Spinal cord (tissue), 10 donors: ENCODE data around the gene PCSK7. TPM values are rescaled to one million over a fixed set of nuclear protein-coding genes. Genes with fewer than 3 reads are reported as not detected.

ENCODE experiments used
- DNase-seq, 6 donors: peaks; one replicate each; pipeline versions ENCODE4 v3.0.0 to v3.0.0-alpha.2; 2013 to 2015; ENCODE audit warnings: low spot score in 6 of 6, low read depth in 4 of 6
- H3K27ac ChIP-seq: one replicate; pipeline ENCODE4 v1.5.1; 2013; ENCODE audit warnings: low read depth, low read length, control low read depth
- H3K27me3 ChIP-seq: one replicate; pipeline ENCODE4 v1.6.1; 2013; ENCODE audit warnings: low read length; ENCODE audit not compliant: control insufficient read depth, insufficient read depth
- H3K36me3 ChIP-seq: one replicate; pipeline ENCODE4 v1.6.1; 2013; ENCODE audit warnings: low read length; ENCODE audit not compliant: control insufficient read depth, insufficient read depth
- H3K4me1 ChIP-seq: one replicate; pipeline ENCODE4 v1.6.1; 2013; ENCODE audit warnings: low read length; ENCODE audit not compliant: control insufficient read depth, insufficient read depth
- H3K4me3 ChIP-seq: one replicate; pipeline ENCODE4 v1.5.1; 2013; ENCODE audit warnings: low read depth, low read length, control low read depth
- H3K9me3 ChIP-seq: one replicate; pipeline ENCODE4 v1.6.1; 2013; ENCODE audit warnings: low read length; ENCODE audit not compliant: control insufficient read depth, insufficient read depth
- WGBS: methylation state at CpG from one replicate; pipeline ENCODE4 v1.1.5; 2013; ENCODE audit warnings: missing lambda C conversion rate; ENCODE audit not compliant: insufficient coverage; 5-methylcytosine and 5-hydroxymethylcytosine counted together
- polyA plus RNA-seq, 2 donors: library from polyadenylated mRNA; unstranded; fragments of 120-200 nt; gene quantifications; one replicate each; pipeline ENCODE4 v1.2.1, GENCODE V29; 2013; ENCODE audit not compliant: insufficient read length in 2 of 2
- total RNA-seq, 2 donors: library from RNA; depleted of rRNA in 1 of 2; stranded (reverse); fragments of 120-200 nt in 1 of 2; fragments of >200 nt in 1 of 2; gene quantifications; one replicate each; pipeline versions ENCODE4 v1.2.3 to v1.2.4, GENCODE V29; 2013 to 2014
- donor health status: healthy.

PCSK7 gene
- total and polyA plus RNA-seq, 4 donors: 24.8 to 59.6 (median 32.7) TPM

GRCh38 chr11:117179048-117179999, 52.5 kb downstream of the PCSK7 start:
- Histone ChIP-seq H3K9me3 (no peaks in the 10 kb centered on the region), H3K27me3 (no peaks in the 10 kb centered on the region), H3K4me1 (peaks cover 46% of the 10 kb centered on the region), H3K4me3 (peak overlapping the region; percentile 80), H3K36me3 (peaks cover 28% of the 10 kb centered on the region), H3K27ac (peak overlapping the region; percentile 90)
- peak in 2 of 6 donors; percentile 31 to 33 for DNase-seq
- 0% methylated on average over 27 of the region's 39 CpGs for WGBS

- Histone ChIP-seq H3K4me3 (peak within 1 kb of the TSS; percentile 80), H3K36me3 (peaks cover 21% of the 10 kb centered on the region), H3K27ac (peak within 1 kb of the TSS; percentile 90), H3K9me3 (no peaks in the 10 kb centered on the region), H3K27me3 (no peaks in the 10 kb centered on the region), H3K4me1 (peaks cover 46% of the 10 kb centered on the region)
- DNase-seq: peak; percentile 88 to 99 (median 92)
- under 1% methylated on average over 43 of the region's 51 CpGs for WGBS
Observed at GRCh38 chr11:117178210-117179034, 53.5 kb downstream of the PCSK7 start, which contains the start of gene SIDT2. Gene SIDT2 (plus strand): TSS chr11:117178743. CDS start chr11:117179264, 521 bp downstream.

GRCh38 chr11:117177534-117178209, 54.2 kb downstream of the PCSK7 start:
- no peak for DNase-seq
- H3K36me3 ChIP-seq: peaks cover 20% of the 10 kb centered on the region
- H3K4me3 ChIP-seq: peak overlapping the region; percentile 80
- peak overlapping the region; percentile 90 for H3K27ac ChIP-seq
- WGBS: 97% methylated on average over 6 of the region's 10 CpGs
- no peaks in the 10 kb centered on the region for H3K9me3 ChIP-seq
- peaks cover 48% of the 10 kb centered on the region for H3K4me1 ChIP-seq
- no peaks in the 10 kb centered on the region for H3K27me3 ChIP-seq

GRCh38 chr11:117176186-117176585, 55.7 kb downstream of the PCSK7 start:
- no peak for DNase-seq
- WGBS: no CpG with 5 or more reads among the region's 1 CpG
- no peak overlapping the region for H3K4me3 ChIP-seq

GRCh38 chr11:117175781-117176180, 56.1 kb downstream of the PCSK7 start:
- Histone ChIP-seq H3K4me1 (peaks cover 42% of the 10 kb centered on the region), H3K9me3 (no peaks in the 10 kb centered on the region), H3K27me3 (no peaks in the 10 kb centered on the region), H3K36me3 (peaks cover 6% of the 10 kb centered on the region), H3K4me3 (no peak overlapping the region), H3K27ac (peak overlapping the region; percentile 78)
- 96% methylated on average over 4 of the region's 5 CpGs for WGBS
- no peak for DNase-seq

More at GRCh38 chr11:117176186-117176585, 55.7 kb downstream of the PCSK7 start:
- H3K36me3 ChIP-seq: peaks cover 10% of the 10 kb centered on the region
- peak overlapping the region; percentile 78 for H3K27ac ChIP-seq
- H3K9me3 ChIP-seq: no peaks in the 10 kb centered on the region
- H3K27me3 ChIP-seq: no peaks in the 10 kb centered on the region
- H3K4me1 ChIP-seq: peaks cover 46% of the 10 kb centered on the region

GRCh38 chr11:117175104-117175503, 56.8 kb downstream of the PCSK7 start:
- Histone ChIP-seq H3K4me1 (peaks cover 35% of the 10 kb centered on the region), H3K36me3 (peaks cover 6% of the 10 kb centered on the region), H3K27ac (peak overlapping the region; percentile 78), H3K27me3 (no peaks in the 10 kb centered on the region), H3K4me3 (no peak overlapping the region), H3K9me3 (no peaks in the 10 kb centered on the region)
- DNase-seq: peak in 2 of 6 donors; percentile 21 to 47
- 48% methylated on average over 7 of the region's 7 CpGs for WGBS

GRCh38 chr11:117172724-117173421, 59.0 kb downstream of the PCSK7 start:
- Histone ChIP-seq H3K27ac (peak overlapping the region; percentile 61), H3K4me1 (peaks cover 20% of the 10 kb centered on the region)

GRCh38 chr11:117171404-117172061, 60.3 kb downstream of the PCSK7 start:
- H3K27me3 ChIP-seq: no peaks in the 10 kb centered on the region
- H3K4me1 ChIP-seq: peaks cover 19% of the 10 kb centered on the region
- no peaks in the 10 kb centered on the region for H3K9me3 ChIP-seq
- 88% methylated on average over 1 of the region's 14 CpGs for WGBS
- H3K27ac ChIP-seq: peak overlapping the region; percentile 45
- DNase-seq: no peak
- H3K4me3 ChIP-seq: no peak overlapping the region
- H3K36me3 ChIP-seq: peaks cover 15% of the 10 kb centered on the region

More at GRCh38 chr11:117172724-117173421, 59.0 kb downstream of the PCSK7 start:
- H3K4me3 ChIP-seq: no peak overlapping the region
- no peaks in the 10 kb centered on the region for H3K27me3 ChIP-seq
- no peak for DNase-seq
- H3K9me3 ChIP-seq: no peaks in the 10 kb centered on the region
- 89% methylated on average over 12 of the region's 14 CpGs for WGBS
- H3K36me3 ChIP-seq: peaks cover 10% of the 10 kb centered on the region
